Pancreas (tissue), 10 donors: ENCODE data around the gene PYGM. TPM values are rescaled to one million over a fixed set of nuclear protein-coding genes. Genes with fewer than 3 reads are reported as not detected.
A peak's percentile ranks its signal among the peaks of the same experiment; 100 is the strongest.

Experiments
- ATAC-seq, 4 donors: fragments of 200-7000 bp; cut with Tn5 transposase; one replicate each; pipeline versions ENCODE4 v1.8.0 to v1.9.1; 2020; ENCODE audit warnings: mild to moderate bottlenecking in 4 of 4, moderate library complexity in 4 of 4
- DNase-seq, 6 donors: peaks; one replicate each; pipeline ENCODE4 v3.0.0-alpha.2; 2020
- FAIRE-seq: peaks from 2 replicates; lab custom pipeline; 2012; peaks lifted over from hg19 to GRCh38; lab: Jason Lieb, UNC
- H3K27ac ChIP-seq, 4 donors: fragments of 200-600 bp; sonication (generic); 1 replicate in 3 of 4; 2 replicates in 1 of 4; pipeline versions ENCODE4 v1.5.0 to v1.8.0; 2020
- H3K27me3 ChIP-seq, 4 donors: fragments of 200-600 bp; one replicate each; pipeline ENCODE4 v1.8.0; 2021
- H3K36me3 ChIP-seq, 3 donors: fragments of 200-600 bp; sonication (generic) in 1 of 3; one replicate each; pipeline versions ENCODE4 v1.5.0 to v1.8.0; 2020 to 2021
- H3K4me1 ChIP-seq, 3 donors: fragments of 200-600 bp; one replicate each; pipeline ENCODE4 v1.8.0; 2021
- H3K4me3 ChIP-seq, 4 donors: fragments of 200-600 bp; sonication (generic) in 2 of 4; one replicate each; pipeline versions ENCODE4 v1.5.0 to v1.8.0; 2020 to 2021
- H3K9me3 ChIP-seq, 4 donors: fragments of 200-600 bp; one replicate each; pipeline ENCODE4 v1.8.0; 2021
- CTCF ChIP-seq, 4 donors: fragments of 200-600 bp; sonication (generic) in 3 of 4; IDR thresholded peaks; one replicate each; pipeline versions ENCODE4 v1.5.0 to v1.8.0; 2021; ENCODE audit warnings: antibody characterized with exemption in 4 of 4
- WGBS, 2 donors: extraction: QIAGEN DNeasy Blood & Tissue Kit; methylation state at CpG; one replicate each; pipeline ENCODE4 v1.1.7; 2013; 5-methylcytosine and 5-hydroxymethylcytosine counted together
- intact Hi-C, 3 donors: fragments of 100-400 bp; cut with DNase I; formaldehyde crosslinking; loops; one replicate each; pipeline versions ENCODE4 v1.11.1 to v1.14.2; 2022
- polyA plus RNA-seq, 2 donors: library from polyadenylated mRNA; stranded (reverse); fragments of 200-250 nt; gene quantifications; one replicate each; pipeline ENCODE4 v1.2.3, GENCODE V29; 2013
- total RNA-seq, 6 donors: library from RNA; stranded (reverse); fragmentation: NEBNext Ultra II Directional in 4 of 6; extraction: Animal tissue kit (Norgen Biotek cat#: 25700) in 4 of 6; gene quantifications; one replicate each; pipeline versions ENCODE4 v1.2.1 to v1.2.4, GENCODE V29; 2021 to 2023
- donor health status: healthy with polysubstance abuse.
- donor health status: DM: no; HTN: no; CAD: no; lungs with moderate emphysema.
- donor health status: DM: no; HTN: no; CAD: no.
- donor health status: control.
- donor health status: control.
- donor health status: Bipolar disorder and iron deficiency.
- donor health status: DM: yes; HTN: yes; CAD: no.
- donor health status: DM: no; HTN: no; CAD: no.
- donor health status: DM: no; HTN: no; CAD: no.
- donor health status: DM: yes; HTN: yes; CAD: no.

PYGM gene
- total and polyA plus RNA-seq, 8 donors: 0.19 to 1.3 (median 0.47) TPM

- no peaks in the 10 kb centered on the region for H3K9me3 ChIP-seq
- no peaks in the 10 kb centered on the region for H3K4me1 ChIP-seq
- ATAC-seq: no peak
- no peak overlapping the region for H3K4me3 ChIP-seq
- no peak overlapping the region for H3K27ac ChIP-seq
- intact Hi-C loops: no loop called here
- FAIRE-seq: no peak
- 86 to 92% methylated on average over 15 of the region's 15 CpGs for WGBS, 2 donors
- peak in 1 of 6 donors; percentile 27 for DNase-seq
- no peak for TF ChIP-seq CTCF (IDR thresholded peaks at IDR 0.05)
- H3K36me3 ChIP-seq: no peaks in the 10 kb centered on the region
- peaks cover 0 to 2% (median under 1%) of the 10 kb centered on the region in 4 donors for H3K27me3 ChIP-seq
Measured at GRCh38 chr11:64736654-64737053, 23.1 kb downstream of the PYGM start.

GRCh38 chr11:64735725-64736259, 24.0 kb downstream of the PYGM start:
- ATAC-seq: no peak
- WGBS, 2 donors: 79% methylated on average over 9 of the region's 9 CpGs
- FAIRE-seq: no peak
- Histone ChIP-seq H3K27ac (no peak overlapping the region), H3K9me3 (no peaks in the 10 kb centered on the region), H3K4me3 (no peak overlapping the region), H3K27me3 (no peaks in the 10 kb centered on the region), H3K4me1 (no peaks in the 10 kb centered on the region), H3K36me3 (no peaks in the 10 kb centered on the region)
- intact Hi-C loops: no loop called here
- peak in 1 of 6 donors; percentile 9 for DNase-seq
- TF ChIP-seq CTCF (IDR thresholded peaks at IDR 0.05): no peak

GRCh38 chr11:64734811-64735724, 24.7 kb downstream of the PYGM start:
- DNase-seq (peak in 1 of 6 donors; percentile 16), FAIRE-seq (no peak), ATAC-seq (no peak)
- intact Hi-C loops: no loop called here
- 66 to 72% methylated on average over 23 of the region's 23 CpGs for WGBS, 2 donors
- Histone ChIP-seq H3K9me3 (no peaks in the 10 kb centered on the region), H3K4me3 (no peak overlapping the region), H3K27me3 (no peaks in the 10 kb centered on the region), H3K4me1 (no peaks in the 10 kb centered on the region), H3K27ac (no peak overlapping the region), H3K36me3 (no peaks in the 10 kb centered on the region)
- no peak for TF ChIP-seq CTCF (IDR thresholded peaks at IDR 0.05)

- intact Hi-C loops: no loop called here
- H3K27me3 ChIP-seq: no peaks in the 10 kb centered on the region
- DNase-seq (no peak), FAIRE-seq (no peak), ATAC-seq (no peak)
- WGBS, 2 donors: 80 to 89% methylated on average over 3 of the region's 3 CpGs
- H3K36me3 ChIP-seq: no peaks in the 10 kb centered on the region
- no peaks in the 10 kb centered on the region for H3K9me3 ChIP-seq
- no peaks in the 10 kb centered on the region for H3K4me1 ChIP-seq
- no peak for TF ChIP-seq CTCF (IDR thresholded peaks at IDR 0.05)
- no peak overlapping the region for H3K4me3 ChIP-seq
- H3K27ac ChIP-seq: no peak overlapping the region
Measured at GRCh38 chr11:64731601-64732000, 28.2 kb downstream of the PYGM start.
